MM.1S (cell line): Measurements from ENCODE around the gene ANXA4.

ENCODE experiments used
- DNase-seq: peaks from one replicate; pipeline ENCODE4 v3.0.0-alpha.2; 2015
- H2AFZ ChIP-seq: fragments of 300-600 bp; sonication (generic); 2 replicates; pipeline ENCODE4 v1.6.0; 2016; ENCODE audit warnings: antibody characterized with exemption, low read length
- H3F3A ChIP-seq: fragments of 300-600 bp; sonication (generic); 2 replicates; pipeline ENCODE4 v1.6.1; 2016; ENCODE audit warnings: mild to moderate bottlenecking, antibody characterized with exemption, low read length, moderate library complexity, mixed read lengths; ENCODE audit not compliant: insufficient read depth
- H3K27ac ChIP-seq: fragments of 300-600 bp; sonication (generic); 2 replicates; pipeline ENCODE4 v1.5.1; 2016; ENCODE audit warnings: mild to moderate bottlenecking, low read length
- H3K27me3 ChIP-seq: fragments of 300-600 bp; sonication (generic); replicated peaks from 2 replicates; pipeline ENCODE4 v1.6.0; 2016; ENCODE audit warnings: low read length; ENCODE audit not compliant: insufficient read depth
- H3K36me3 ChIP-seq: fragments of 300-600 bp; sonication (generic); replicated peaks from 2 replicates; pipeline ENCODE4 v1.6.1; 2016; ENCODE audit warnings: mild to moderate bottlenecking, low read length, mixed read lengths; ENCODE audit not compliant: insufficient read depth
- H3K4me1 ChIP-seq: fragments of 300-600 bp; sonication (generic); 2 replicates; pipeline ENCODE4 v1.6.1; 2016; ENCODE audit warnings: low read length, mixed read lengths
- H3K4me2 ChIP-seq: fragments of 300-600 bp; sonication (generic); 2 replicates; pipeline ENCODE4 v1.6.0; 2016; ENCODE audit warnings: low read depth, low read length
- H3K4me3 ChIP-seq: fragments of 300-600 bp; sonication (generic); 2 replicates; pipeline ENCODE4 v1.5.1; 2016; ENCODE audit warnings: low read length, mixed read lengths
- H3K79me2 ChIP-seq: fragments of 300-600 bp; sonication (generic); 2 replicates; pipeline ENCODE4 v1.6.1; 2016; ENCODE audit warnings: mixed run types, low read length, mixed read lengths
- H3K9ac ChIP-seq: fragments of 300-600 bp; sonication (generic); 2 replicates; pipeline ENCODE4 v1.6.1; 2016; ENCODE audit warnings: low read length, mixed read lengths
- H3K9me2 ChIP-seq: fragments of 300-600 bp; sonication (generic); replicated peaks from 2 replicates; pipeline ENCODE4 v1.6.1; 2016; ENCODE audit warnings: mild to moderate bottlenecking, low read length, mixed read lengths; ENCODE audit not compliant: insufficient read depth
- H3K9me3 ChIP-seq: fragments of 300-600 bp; sonication (generic); replicated peaks from 2 replicates; pipeline ENCODE4 v1.6.1; 2016; ENCODE audit warnings: mild to moderate bottlenecking, low read length, mixed read lengths; ENCODE audit not compliant: insufficient read depth
- H4K20me1 ChIP-seq: fragments of 300-600 bp; sonication (generic); 2 replicates; pipeline ENCODE4 v1.6.1; 2016; ENCODE audit warnings: mild to moderate bottlenecking, low read length, moderate library complexity, mixed read lengths; ENCODE audit not compliant: insufficient read depth
- EZH2 ChIP-seq: fragments of 300-600 bp; sonication (generic); optimal IDR thresholded peaks from 2 replicates; pipeline ENCODE3; 2017; ENCODE audit warnings: low read depth, mild to moderate bottlenecking, antibody characterized with exemption, low read length, mixed read lengths
- EZH2phosphoT487 ChIP-seq: fragments of 300-600 bp; sonication (generic); IDR thresholded peaks from 2 replicates; pipeline ENCODE4 v1.6.1; 2018; ENCODE audit warnings: antibody characterized with exemption, low read length
- TF ChIP-seq, protein P1 (sequence below): fragments of 300-600 bp; sonication (generic); IDR thresholded peaks from 2 replicates; pipeline ENCODE4 v1.5.1; 2016; ENCODE audit warnings: antibody characterized with exemption, low read length, mixed read lengths

The ANXA4 gene

DNA sequence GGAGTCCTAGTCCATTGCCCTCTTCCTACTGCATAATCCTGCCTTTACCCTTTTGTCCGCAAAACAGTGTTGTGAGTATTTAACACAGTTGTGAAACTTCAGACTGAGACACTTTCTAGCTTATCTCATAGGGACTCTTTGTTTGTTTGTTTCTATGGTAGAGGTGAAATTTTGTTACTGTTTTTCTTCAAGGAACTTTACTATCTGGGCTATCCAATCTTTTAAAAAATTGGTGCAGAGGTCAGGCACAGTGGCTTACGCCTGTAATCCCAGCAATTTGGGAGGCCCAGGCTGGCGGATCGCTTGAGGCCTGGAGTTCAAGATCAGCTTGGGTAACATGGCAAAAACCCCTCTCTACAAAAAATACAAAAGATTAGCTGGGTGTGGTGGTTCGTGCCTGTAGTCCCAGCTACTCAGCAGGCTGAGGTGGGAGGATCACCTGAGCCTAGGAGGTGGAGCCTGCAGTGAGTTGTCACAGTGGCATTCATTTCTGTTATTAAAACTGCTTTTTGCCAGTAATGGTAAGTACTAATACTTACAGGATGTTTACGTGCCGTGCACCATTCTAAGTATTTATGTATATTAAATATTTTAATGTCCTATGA is 106.4 kb downstream of the ANXA4 start:
- Histone ChIP-seq H3K4me2 (no peak overlapping the region), H3K27me3 (no peaks in the 10 kb centered on the region), H3F3A (no peaks in the 10 kb centered on the region; the same call in 1 of the 2 replicates), H3K9me3 (no peaks in the 10 kb centered on the region), H3K36me3 (peaks cover 5% of the 10 kb centered on the region), H3K9ac (no peak overlapping the region), H3K27ac (no peak overlapping the region), H3K4me1 (no peaks in the 10 kb centered on the region), H3K79me2 (no peaks in the 10 kb centered on the region), H2AFZ (no peak overlapping the region), H3K4me3 (no peak overlapping the region), H3K9me2 (no peaks in the 10 kb centered on the region), H4K20me1 (no peaks in the 10 kb centered on the region)
- DNase-seq, result no peak
- TF ChIP-seq EZH2 (no peak), EZH2phosphoT487 (no peak)
- TF ChIP-seq, protein P1, sequence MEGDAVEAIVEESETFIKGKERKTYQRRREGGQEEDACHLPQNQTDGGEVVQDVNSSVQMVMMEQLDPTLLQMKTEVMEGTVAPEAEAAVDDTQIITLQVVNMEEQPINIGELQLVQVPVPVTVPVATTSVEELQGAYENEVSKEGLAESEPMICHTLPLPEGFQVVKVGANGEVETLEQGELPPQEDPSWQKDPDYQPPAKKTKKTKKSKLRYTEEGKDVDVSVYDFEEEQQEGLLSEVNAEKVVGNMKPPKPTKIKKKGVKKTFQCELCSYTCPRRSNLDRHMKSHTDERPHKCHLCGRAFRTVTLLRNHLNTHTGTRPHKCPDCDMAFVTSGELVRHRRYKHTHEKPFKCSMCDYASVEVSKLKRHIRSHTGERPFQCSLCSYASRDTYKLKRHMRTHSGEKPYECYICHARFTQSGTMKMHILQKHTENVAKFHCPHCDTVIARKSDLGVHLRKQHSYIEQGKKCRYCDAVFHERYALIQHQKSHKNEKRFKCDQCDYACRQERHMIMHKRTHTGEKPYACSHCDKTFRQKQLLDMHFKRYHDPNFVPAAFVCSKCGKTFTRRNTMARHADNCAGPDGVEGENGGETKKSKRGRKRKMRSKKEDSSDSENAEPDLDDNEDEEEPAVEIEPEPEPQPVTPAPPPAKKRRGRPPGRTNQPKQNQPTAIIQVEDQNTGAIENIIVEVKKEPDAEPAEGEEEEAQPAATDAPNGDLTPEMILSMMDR, result no peak

DNA sequence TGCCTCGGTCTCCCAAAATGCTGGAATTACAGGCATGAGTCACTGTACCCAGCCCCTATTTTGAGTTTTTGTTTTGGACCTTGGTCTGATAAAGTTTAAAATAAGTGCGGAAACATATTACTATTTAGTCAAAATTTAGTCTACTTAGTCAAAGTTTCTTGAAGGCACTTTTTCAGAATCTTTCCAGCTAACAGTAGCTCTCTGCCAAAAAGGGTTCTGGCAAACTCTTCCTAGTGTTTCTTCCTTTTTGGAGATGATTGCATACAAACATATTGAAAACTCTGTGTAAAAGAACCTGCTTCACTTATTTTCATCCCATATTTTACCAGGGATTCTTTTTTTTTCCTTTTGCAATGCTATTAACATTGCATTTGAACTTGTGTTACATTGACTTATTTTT is 116.3 kb downstream of the ANXA4 start:
- no peak overlapping the region for H3K27ac ChIP-seq
- H3K27me3 ChIP-seq, result no peaks in the 10 kb centered on the region
- H3K4me3 ChIP-seq, result no peak overlapping the region
- H3K4me2 ChIP-seq, result no peak overlapping the region
- H3K9me2 ChIP-seq, result no peaks in the 10 kb centered on the region
- no peaks in the 10 kb centered on the region for H3K36me3 ChIP-seq
- no peaks in the 10 kb centered on the region for H3K4me1 ChIP-seq
- H4K20me1 ChIP-seq, result no peaks in the 10 kb centered on the region
- H3K9me3 ChIP-seq, result no peaks in the 10 kb centered on the region
- no peaks in the 10 kb centered on the region for H3F3A ChIP-seq
- H3K9ac ChIP-seq, result no peak overlapping the region
- H3K79me2 ChIP-seq, result no peaks in the 10 kb centered on the region
- no peak for DNase-seq
- TF ChIP-seq EZH2 (no peak), EZH2phosphoT487 (no peak)
- TF ChIP-seq, protein P1, result no peak
- H2AFZ ChIP-seq, result no peak overlapping the region

- Histone ChIP-seq H3K79me2 (no peaks in the 10 kb centered on the region), H3K27ac (no peak overlapping the region), H3K9me3 (no peaks in the 10 kb centered on the region), H4K20me1 (no peaks in the 10 kb centered on the region), H3K9me2 (no peaks in the 10 kb centered on the region), H3K4me3 (no peak overlapping the region), H3K9ac (no peak overlapping the region), H3K4me1 (no peaks in the 10 kb centered on the region), H3K4me2 (no peak overlapping the region), H3K36me3 (no peaks in the 10 kb centered on the region), H3F3A (no peaks in the 10 kb centered on the region), H3K27me3 (no peaks in the 10 kb centered on the region), H2AFZ (no peak overlapping the region)
- no peak for DNase-seq
- TF ChIP-seq EZH2phosphoT487, result no peak
- TF ChIP-seq, protein P1, result no peak
- TF ChIP-seq EZH2, result no peak
Observed at GRCh38 chr2:69863298-69863697, 121.4 kb downstream of the ANXA4 start.
